Stimulated activated CD4-positive, alpha-beta T cell treated with anti-CD3 and anti-CD28 coated beads, Interleukin-12 subunit alpha, Interleukin-12 subunit beta, amount 100 ng/mL, for 24 hours (primary cell): ENCODE data around the gene IGF2R.
A peak's percentile ranks its signal among the peaks of the same experiment; 100 is the strongest.
"Not testable (repeated sequence)": the region's sequence is repeated elsewhere in the genome, so short reads cannot be mapped to it uniquely, and the experiment has no call there.

Experiments
- DNase-seq, 2 experiments: peaks; one replicate each; pipeline ENCODE4 v3.0.0-alpha.2; 2020; ENCODE audit warnings: low read depth in 2 of 2

IGF2R gene

GRCh38 chr6:159968295-159969203 lies at the start of gene IGF2R:
Gene IGF2R (plus strand): TSS chr6:159969082. CDS start chr6:159969247, 165 bp downstream.
- DNase-seq, result peak; percentile 87

GRCh38 chr6:159919800-159920199 lies 49.1 kb upstream of the IGF2R start:
- no peak for DNase-seq

- DNase-seq, result not testable (repeated sequence)
Observed at GRCh38 chr6:159924150-159924549, 44.7 kb upstream of the IGF2R start.

GRCh38 chr6:159926542-159927203 lies 42.2 kb upstream of the IGF2R start:
- no peak for DNase-seq

GRCh38 chr6:159929819-159930218 lies 39.1 kb upstream of the IGF2R start:
- DNase-seq, result peak; percentile 15 to 44

- no peak for DNase-seq
Observed at GRCh38 chr6:159931112-159931511, 37.8 kb upstream of the IGF2R start.

GRCh38 chr6:159931846-159932245 lies 37.0 kb upstream of the IGF2R start:
- DNase-seq, result no peak

GRCh38 chr6:159933077-159933476 lies 35.8 kb upstream of the IGF2R start:
- DNase-seq, result no peak

- no peak for DNase-seq
Observed at GRCh38 chr6:159934181-159934580, 34.7 kb upstream of the IGF2R start.

- no peak for DNase-seq
Observed at GRCh38 chr6:159935065-159935464, 33.8 kb upstream of the IGF2R start.

GRCh38 chr6:159935633-159936032 lies 33.2 kb upstream of the IGF2R start:
- DNase-seq, result no peak

- DNase-seq, result no peak
Observed at GRCh38 chr6:159939591-159940016, 29.3 kb upstream of the IGF2R start.

GRCh38 chr6:159941286-159942113 lies 27.4 kb upstream of the IGF2R start:
- no peak for DNase-seq

- DNase-seq, result no peak
Observed at GRCh38 chr6:159943101-159943632, 25.7 kb upstream of the IGF2R start.

GRCh38 chr6:159943968-159944598 lies 24.8 kb upstream of the IGF2R start:
- DNase-seq, result no peak

GRCh38 chr6:159945801-159946392 lies 23.0 kb upstream of the IGF2R start:
- DNase-seq, result no peak

- DNase-seq, result no peak
Observed at GRCh38 chr6:159946912-159947311, 22.0 kb upstream of the IGF2R start.

GRCh38 chr6:159948199-159948598 lies 20.7 kb upstream of the IGF2R start:
- no peak for DNase-seq

GRCh38 chr6:159951772-159952171 lies 17.1 kb upstream of the IGF2R start:
- DNase-seq, result no peak

- DNase-seq, result no peak
Observed at GRCh38 chr6:159952289-159953005, 16.4 kb upstream of the IGF2R start.
